Effector memory CD8-positive, alpha-beta T cell (primary cell): ENCODE data around the gene CYP2F1.
"Not testable (repeated sequence)": the region's sequence is repeated elsewhere in the genome, so short reads cannot be mapped to it uniquely, and the experiment has no call there.

Source experiments
- ATAC-seq: fragments of 150-1000 bp; cut with Tn5 transposase; replicated peaks from 2 replicates; pipeline ENCODE4 v1.10.0; 2021; ENCODE audit warnings: mild to moderate bottlenecking, moderate library complexity
- DNase-seq, 3 experiments: peaks; one replicate each; pipeline ENCODE4 v3.0.0; 2021
- H3K27ac Mint-ChIP-seq, 2 donors: one replicate each; pipeline ENCODE4 v1.8.0; 2022; ENCODE audit warnings: mild to moderate bottlenecking in 2 of 2, mixed read lengths in 2 of 2, moderate library complexity in 2 of 2
- H3K27me3 Mint-ChIP-seq, 2 donors: one replicate each; pipeline ENCODE4 v1.8.0; 2022; ENCODE audit warnings: mixed read lengths in 2 of 2
- H3K36me3 Mint-ChIP-seq: one replicate; pipeline ENCODE4 v1.8.0; 2022; ENCODE audit warnings: mild to moderate bottlenecking, moderate library complexity, mixed read lengths; ENCODE audit not compliant: insufficient read depth
- H3K4me1 Mint-ChIP-seq, 2 donors: one replicate each; pipeline ENCODE4 v1.8.0; 2022; ENCODE audit warnings: low read depth in 2 of 2, mixed read lengths in 2 of 2
- H3K4me3 Mint-ChIP-seq, 2 donors: one replicate each; pipeline ENCODE4 v1.8.0; 2022; ENCODE audit warnings: mild to moderate bottlenecking in 2 of 2, mixed read lengths in 2 of 2, moderate library complexity in 2 of 2
- H3K9me3 Mint-ChIP-seq, 2 donors: one replicate each; pipeline ENCODE4 v1.8.0; 2022; ENCODE audit warnings: mixed read lengths in 2 of 2

Gene CYP2F1

DNA sequence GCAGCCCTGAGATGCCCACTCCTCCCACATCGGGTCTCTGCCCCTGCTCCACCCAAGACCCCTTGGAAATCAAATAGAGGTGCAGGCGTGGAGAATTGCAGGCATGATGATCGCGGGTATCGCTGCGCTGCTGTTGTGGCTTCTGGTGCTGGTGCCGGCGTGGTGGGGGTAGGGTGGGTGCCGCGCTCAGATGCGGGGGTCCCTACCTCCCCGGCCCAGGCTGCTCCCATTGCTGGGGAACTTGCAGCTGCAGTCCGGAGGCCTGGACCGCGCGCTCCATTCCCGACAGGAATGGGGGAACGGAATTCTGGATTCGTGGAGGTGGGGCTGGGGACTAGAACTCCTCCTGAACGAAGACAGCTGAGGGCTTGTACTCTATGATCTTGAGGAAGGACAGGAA, 20.4 kb downstream of the CYP2F1 start:
- H3K9me3 Mint-ChIP-seq, result no peaks in the 10 kb centered on the region
- DNase-seq, result no peak
- peaks cover 3% of the 10 kb centered on the region for H3K36me3 Mint-ChIP-seq
- ATAC-seq, result no peak
- H3K27me3 Mint-ChIP-seq, result no peaks in the 10 kb centered on the region
- peak overlapping the region; percentile 81 to 87 for H3K4me3 Mint-ChIP-seq
- H3K27ac Mint-ChIP-seq, result peak overlapping the region; percentile 22 to 86
- H3K4me1 Mint-ChIP-seq, result peaks cover 12 to 16% of the 10 kb centered on the region in 2 donors

DNA sequence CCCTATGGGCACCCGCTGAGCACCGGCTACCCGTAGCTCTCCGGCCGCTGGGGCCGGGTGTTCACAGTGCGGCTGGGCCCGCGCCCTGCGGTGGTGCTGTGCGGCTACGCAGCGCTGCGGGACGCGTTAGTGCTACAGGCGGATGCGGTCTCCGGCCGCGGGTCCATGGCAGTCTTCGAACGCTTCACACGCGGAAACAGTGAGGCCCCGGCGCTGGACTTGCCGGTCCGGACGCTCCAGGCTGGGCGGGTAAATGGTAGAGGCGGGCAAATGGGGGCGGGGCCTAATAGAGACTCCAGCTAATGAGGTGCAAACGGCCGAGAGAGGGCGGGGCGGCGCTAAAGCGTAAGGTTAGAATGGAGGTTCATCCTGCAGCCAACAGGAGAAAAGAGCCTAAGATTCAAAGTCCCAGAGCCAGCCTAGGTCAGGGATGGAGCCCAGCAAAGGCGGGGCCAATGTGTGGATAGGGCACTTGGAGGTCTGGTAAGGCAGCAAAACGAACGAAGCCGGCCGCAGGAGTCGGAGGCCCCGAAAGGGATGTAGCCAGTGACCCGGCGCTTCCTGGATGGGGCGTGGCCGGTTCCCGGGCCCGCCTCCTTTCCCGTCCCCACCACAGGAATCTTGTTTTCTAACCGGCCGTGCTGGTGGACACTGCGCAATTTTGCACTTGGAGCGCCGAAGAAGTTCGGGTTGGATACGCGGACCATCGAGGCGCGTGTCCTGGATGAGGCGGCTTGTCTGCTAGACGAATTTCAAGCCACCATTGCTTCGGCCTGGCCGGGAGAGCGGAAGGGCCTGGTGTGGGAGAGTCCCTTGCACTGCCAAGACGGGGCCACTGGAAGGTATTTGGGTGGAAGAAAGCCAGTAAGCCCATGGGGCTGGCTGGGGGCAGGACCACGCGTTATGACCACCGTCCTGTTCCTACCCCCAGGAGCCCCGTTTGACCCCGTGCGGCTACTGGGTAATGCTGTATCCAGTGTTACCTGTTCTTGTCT, 21.5 kb downstream of the CYP2F1 start:
- Mint-ChIP-seq H3K4me1 (peaks cover 12 to 16% of the 10 kb centered on the region in 2 donors), H3K4me3 (peak overlapping the region; percentile 81 to 87), H3K27ac (peak overlapping the region; percentile 28 to 86)
- peak; percentile 95 for ATAC-seq
- H3K9me3 Mint-ChIP-seq, H3K27me3 Mint-ChIP-seq, H3K36me3 Mint-ChIP-seq: not testable (repeated sequence)
- DNase-seq, result peak in 1 of 3 experiments; percentile 13

DNA sequence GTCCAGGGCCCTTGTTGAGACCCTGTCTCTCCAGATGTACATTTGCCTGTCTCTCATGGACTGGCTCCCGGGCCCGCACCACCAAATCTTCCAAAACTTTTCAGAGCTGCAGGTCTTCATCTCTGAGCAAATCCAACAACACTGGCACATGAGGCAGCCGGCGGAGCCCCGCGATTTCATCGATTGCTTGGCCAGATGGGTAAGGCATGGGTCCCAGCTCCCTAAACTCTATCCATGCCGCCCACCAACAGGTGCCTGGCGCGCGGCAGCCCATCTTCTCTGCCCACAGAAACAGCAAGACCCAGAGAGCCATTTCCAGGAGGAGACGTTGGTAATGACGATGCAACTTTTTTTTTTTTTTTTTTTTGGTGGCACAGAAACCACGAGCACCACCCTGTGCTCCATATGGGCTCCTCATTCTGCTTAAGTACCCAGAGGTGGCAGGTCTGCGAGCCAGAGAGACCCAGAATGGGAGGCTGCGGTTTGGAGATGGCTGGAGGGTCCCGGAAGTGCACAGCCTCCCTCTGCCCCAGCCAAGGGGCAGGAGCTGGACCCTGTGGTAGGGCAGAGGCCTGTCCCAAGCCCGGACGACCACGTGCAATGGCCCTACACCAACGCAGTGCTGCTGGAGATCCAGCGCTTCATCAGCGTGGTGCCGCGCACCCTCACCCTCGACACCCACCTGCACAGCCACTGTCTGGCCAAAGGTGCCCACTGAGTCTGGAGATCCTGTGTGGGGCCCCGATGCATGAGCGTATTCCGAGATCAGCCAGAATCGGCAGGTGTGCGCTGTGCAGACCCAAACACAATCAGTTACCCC, 22.6 kb downstream of the CYP2F1 start:
- H3K27me3 Mint-ChIP-seq, result no peaks in the 10 kb centered on the region
- no peak for ATAC-seq
- H3K36me3 Mint-ChIP-seq, result peaks cover 3% of the 10 kb centered on the region
- H3K4me1 Mint-ChIP-seq, result peaks cover 12 to 16% of the 10 kb centered on the region in 2 donors
- peak overlapping the region; percentile 81 to 87 for H3K4me3 Mint-ChIP-seq
- no peaks in the 10 kb centered on the region for H3K9me3 Mint-ChIP-seq
- DNase-seq, result no peak
- peak overlapping the region in 1 of 2 donors; percentile 86 for H3K27ac Mint-ChIP-seq

DNA sequence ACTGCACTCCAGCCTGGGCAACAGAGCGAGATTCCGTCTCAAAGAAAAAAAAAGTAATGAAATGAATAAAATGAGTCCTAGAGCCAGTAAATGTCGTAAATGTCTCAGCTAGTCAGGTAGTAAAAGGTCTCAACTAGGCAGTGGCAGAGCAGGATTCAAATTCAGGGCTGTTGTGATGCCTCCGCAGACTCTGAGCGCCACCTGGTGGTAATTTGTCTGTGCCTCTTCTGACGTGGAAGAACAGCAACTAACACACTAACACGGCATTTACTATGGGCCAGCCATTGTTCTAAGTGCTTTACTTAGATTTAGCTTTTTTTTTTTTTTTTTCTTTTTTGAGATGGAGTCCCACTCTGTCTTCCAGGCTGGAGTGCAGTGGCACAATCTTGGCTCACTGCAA, 30.2 kb downstream of the CYP2F1 start:
- Mint-ChIP-seq H3K9me3 (no peaks in the 10 kb centered on the region), H3K4me3 (no peak overlapping the region), H3K4me1 (peaks cover 0 to 2% of the 10 kb centered on the region in 2 donors), H3K27ac (no peak overlapping the region), H3K36me3 (no peaks in the 10 kb centered on the region), H3K27me3 (peaks cover 23 to 24% of the 10 kb centered on the region in 2 donors)
- ATAC-seq (peak; percentile 99), DNase-seq (peak; percentile 90 to 93 (median 90))

- Mint-ChIP-seq H3K4me3 (no peak overlapping the region), H3K4me1 (no peaks in the 10 kb centered on the region), H3K36me3 (peaks cover 3% of the 10 kb centered on the region), H3K27me3 (peaks cover 24 to 28% of the 10 kb centered on the region in 2 donors), H3K9me3 (no peaks in the 10 kb centered on the region), H3K27ac (no peak overlapping the region)
- DNase-seq (no peak), ATAC-seq (no peak)
These were observed 35.6 kb downstream of the CYP2F1 start for GRCh38 chr19:41149831-41150230.

DNA sequence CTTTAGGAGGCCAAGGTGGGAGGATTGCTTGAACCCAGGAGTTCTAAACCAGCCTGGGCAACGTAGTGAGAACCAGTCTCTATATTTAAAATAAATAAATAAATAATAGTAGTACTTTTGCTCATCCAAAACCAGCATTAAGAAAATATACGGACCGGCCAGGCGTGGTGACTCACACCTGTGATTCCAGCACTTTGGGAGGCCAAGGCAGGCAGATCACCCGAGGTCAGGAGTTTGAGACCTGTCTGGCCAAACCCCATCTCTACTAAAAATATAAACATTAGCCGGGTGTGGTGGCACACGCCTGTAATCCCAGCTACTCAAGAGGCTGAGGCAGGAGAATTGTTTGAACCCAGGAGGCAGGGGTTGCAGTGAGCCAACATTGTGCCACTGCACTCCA, 36.8 kb downstream of the CYP2F1 start:
- not testable (repeated sequence) for H3K36me3 Mint-ChIP-seq, DNase-seq, H3K4me1 Mint-ChIP-seq, H3K27ac Mint-ChIP-seq, ATAC-seq, H3K4me3 Mint-ChIP-seq, H3K9me3 Mint-ChIP-seq
- peaks cover 16 to 21% of the 10 kb centered on the region in 2 donors for H3K27me3 Mint-ChIP-seq

DNA sequence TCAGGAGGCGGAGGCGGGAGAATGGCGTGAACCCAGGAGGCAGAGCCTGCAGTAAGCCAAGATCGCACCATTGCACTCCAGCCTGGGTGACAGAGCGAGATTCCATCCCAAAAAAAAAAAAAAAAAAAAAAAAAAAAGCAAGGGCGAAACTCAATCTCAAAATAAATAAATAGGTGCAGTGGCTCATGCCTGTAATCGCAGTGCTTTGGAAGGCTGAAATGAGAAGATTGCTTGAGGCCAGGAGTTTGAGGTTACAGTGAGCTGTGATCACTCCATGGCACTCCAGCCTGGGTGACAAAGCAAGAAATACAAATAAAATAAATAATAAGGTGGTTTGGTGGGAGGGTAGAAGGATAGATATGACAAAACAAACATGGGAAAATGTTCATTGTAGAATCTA, 39.8 kb downstream of the CYP2F1 start:
- no peak for DNase-seq
- Mint-ChIP-seq H3K4me1 (no peaks in the 10 kb centered on the region), H3K36me3 (peaks cover 3% of the 10 kb centered on the region), H3K4me3 (no peak overlapping the region), H3K27me3 (peaks cover 0 to 4% of the 10 kb centered on the region in 2 donors), H3K9me3 (no peaks in the 10 kb centered on the region), H3K27ac (no peak overlapping the region)
- ATAC-seq, result no peak

DNA sequence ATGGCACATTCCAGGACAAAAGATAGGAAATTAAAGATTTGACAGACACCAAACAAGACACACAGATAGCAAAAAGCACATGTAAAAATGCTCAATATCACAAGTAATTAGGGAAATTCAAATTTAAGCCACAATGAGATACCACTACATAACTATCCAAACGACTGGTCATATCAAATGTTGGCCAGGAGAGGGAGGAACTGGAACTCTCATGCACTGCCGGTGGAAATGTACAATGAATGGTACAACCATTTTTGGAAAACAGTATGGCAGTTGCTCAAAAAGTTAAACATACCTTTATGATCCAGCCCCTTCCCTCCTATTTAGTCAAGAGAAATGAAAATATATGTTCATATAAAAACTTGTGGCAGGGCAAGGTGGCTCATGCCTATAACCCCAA, 42.0 kb downstream of the CYP2F1 start:
- H3K4me3 Mint-ChIP-seq, result no peak overlapping the region
- no peak for ATAC-seq
- no peaks in the 10 kb centered on the region for H3K27me3 Mint-ChIP-seq
- DNase-seq, result no peak
- no peaks in the 10 kb centered on the region for H3K4me1 Mint-ChIP-seq
- H3K27ac Mint-ChIP-seq, result no peak overlapping the region
- H3K9me3 Mint-ChIP-seq, result no peaks in the 10 kb centered on the region
- peaks cover 3% of the 10 kb centered on the region for H3K36me3 Mint-ChIP-seq

DNA sequence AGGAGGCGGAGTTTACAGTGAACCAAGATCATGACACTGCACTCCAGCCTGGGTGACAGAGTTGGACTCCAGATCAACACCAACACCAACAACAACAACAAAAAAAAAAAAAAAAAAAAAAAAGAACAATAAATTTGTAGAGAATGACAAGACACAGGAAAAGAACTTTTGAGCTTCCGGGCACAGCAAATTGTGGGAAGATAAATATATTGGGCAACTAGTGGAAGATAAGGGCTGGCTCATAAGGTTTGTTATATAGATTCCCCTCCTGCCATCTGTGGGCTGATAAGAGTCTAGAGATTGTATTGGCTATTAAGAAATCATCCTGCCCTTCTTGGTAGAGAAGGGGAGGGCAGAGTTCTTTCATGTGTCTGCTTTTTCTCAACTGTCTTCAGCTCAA, 45.6 kb downstream of the CYP2F1 start:
- no peaks in the 10 kb centered on the region for H3K27me3 Mint-ChIP-seq
- no peaks in the 10 kb centered on the region for H3K36me3 Mint-ChIP-seq
- H3K9me3 Mint-ChIP-seq, result no peaks in the 10 kb centered on the region

DNA sequence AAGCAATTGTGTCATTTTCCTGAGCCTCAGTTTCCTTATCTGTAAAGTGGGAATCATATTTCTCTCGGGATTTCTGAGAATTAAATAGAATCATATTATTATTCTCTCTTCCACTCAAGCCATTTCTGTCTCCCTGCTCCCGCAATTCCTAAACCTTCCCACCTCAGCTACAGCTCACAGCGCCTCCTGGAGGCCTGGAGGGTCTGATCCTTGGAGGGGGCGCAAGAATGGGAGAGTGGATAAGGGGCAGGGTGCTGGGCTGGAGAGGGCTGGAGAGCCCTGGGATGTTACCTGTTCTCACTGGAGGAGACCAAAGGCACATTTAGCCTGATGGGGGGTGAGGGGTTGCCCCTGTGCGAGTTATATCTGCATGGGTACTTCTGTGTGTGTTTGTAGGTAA, 47.7 kb downstream of the CYP2F1 start:
- DNase-seq (no peak), ATAC-seq (no peak)
- H3K36me3 Mint-ChIP-seq, result no peaks in the 10 kb centered on the region
- H3K4me1 Mint-ChIP-seq, result no peaks in the 10 kb centered on the region
- no peak overlapping the region for H3K27ac Mint-ChIP-seq
- no peaks in the 10 kb centered on the region for H3K27me3 Mint-ChIP-seq
- no peak overlapping the region for H3K4me3 Mint-ChIP-seq
- H3K9me3 Mint-ChIP-seq, result no peaks in the 10 kb centered on the region

More for the DNA sequence above, 45.6 kb downstream of the CYP2F1 start:
- ATAC-seq (no peak), DNase-seq (no peak)
- Mint-ChIP-seq H3K4me3 (no peak overlapping the region), H3K4me1 (no peaks in the 10 kb centered on the region), H3K27ac (peak overlapping the region in 1 of 2 donors; percentile 59)

GRCh38 chr19:41166944-41167804, 52.9 kb downstream of the CYP2F1 start:
- H3K9me3 Mint-ChIP-seq, result no peaks in the 10 kb centered on the region
- peaks cover 6 to 18% of the 10 kb centered on the region in 2 donors for H3K27me3 Mint-ChIP-seq
- no peaks in the 10 kb centered on the region for H3K4me1 Mint-ChIP-seq
- no peak overlapping the region for H3K27ac Mint-ChIP-seq
- H3K4me3 Mint-ChIP-seq, result no peak overlapping the region
- DNase-seq (no peak), ATAC-seq (no peak)
- no peaks in the 10 kb centered on the region for H3K36me3 Mint-ChIP-seq

DNA sequence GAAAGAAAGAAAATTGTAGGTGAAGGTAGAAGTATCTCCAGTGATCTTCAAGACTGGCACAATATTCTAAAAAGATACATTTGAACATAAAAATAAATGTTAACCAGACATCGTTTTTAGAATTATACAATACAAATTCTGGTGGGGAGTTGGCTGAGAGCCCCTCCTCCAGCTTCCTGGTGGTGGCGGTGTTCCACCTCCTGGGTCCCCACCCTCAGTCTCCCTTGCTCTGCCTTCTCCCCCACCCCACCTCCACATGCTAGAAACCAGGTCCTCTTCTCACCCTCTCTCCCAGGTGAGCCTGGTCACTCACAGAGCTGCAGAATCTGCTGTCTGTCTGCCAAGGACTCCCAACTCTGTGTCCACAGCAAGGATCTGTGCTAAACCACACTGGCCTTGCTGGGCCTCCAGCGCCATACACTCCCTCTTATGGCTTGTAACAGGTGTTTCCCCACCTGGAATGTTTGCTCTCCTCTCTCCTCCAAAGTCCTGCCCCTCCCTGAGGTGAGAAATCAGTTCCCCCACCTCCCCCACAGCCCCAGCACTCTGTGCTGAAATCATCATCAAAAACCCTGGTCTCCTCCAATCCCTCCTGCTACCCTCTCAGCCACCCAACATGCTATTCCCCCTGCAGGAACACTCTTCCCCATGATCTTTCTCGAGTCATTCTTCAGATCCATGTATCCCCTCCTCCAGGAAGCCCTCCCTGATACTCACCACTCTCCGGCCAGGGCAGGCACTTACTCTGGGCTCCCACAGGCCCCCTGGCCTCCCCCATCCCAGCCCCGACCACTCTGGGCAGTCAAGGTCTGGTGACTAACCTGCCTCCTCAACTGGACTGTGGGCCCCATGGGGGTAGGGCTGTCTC, 58.3 kb downstream of the CYP2F1 start:
- Mint-ChIP-seq H3K4me1 (peaks cover 5 to 6% of the 10 kb centered on the region in 2 donors), H3K36me3 (no peaks in the 10 kb centered on the region), H3K27ac (peak overlapping the region in 1 of 2 donors; percentile 39), H3K9me3 (no peaks in the 10 kb centered on the region), H3K27me3 (peaks cover 6 to 38% of the 10 kb centered on the region in 2 donors), H3K4me3 (no peak overlapping the region)
- DNase-seq, result no peak
- no peak for ATAC-seq
